ACC112 (cell line): ENCODE results near the gene CALU.
A peak's percentile ranks its signal among the peaks of the same experiment; 100 is the strongest.

Experiments
- H2AFZ ChIP-seq: fragments of 200-600 bp; sonication (generic); one replicate; pipeline ENCODE4 v1.6.0; 2017; ENCODE audit warnings: antibody characterized with exemption, low read length; ENCODE audit not compliant: unreplicated experiment
- H3K27ac ChIP-seq: fragments of 200-600 bp; sonication (generic); 2 replicates; pipeline ENCODE4 v1.5.1; 2014; ENCODE audit warnings: low read depth, mild to moderate bottlenecking, antibody characterized with exemption, low read length, moderate library complexity
- H3K27me3 ChIP-seq: fragments of 200-600 bp; sonication (generic); 2 replicates; pipeline ENCODE4 v1.6.1; 2014; ENCODE audit warnings: mild to moderate bottlenecking, antibody characterized with exemption, low read length, moderate library complexity, mixed read lengths; ENCODE audit not compliant: insufficient read depth
- H3K36me3 ChIP-seq: fragments of 200-600 bp; sonication (generic); 2 replicates; pipeline ENCODE4 v1.6.1; 2016; ENCODE audit warnings: mild to moderate bottlenecking, antibody characterized with exemption, low read length, moderate library complexity, mixed read lengths; ENCODE audit not compliant: insufficient read depth
- H3K4me1 ChIP-seq: fragments of 200-600 bp; sonication (generic); one replicate; pipeline ENCODE4 v1.6.1; 2016; ENCODE audit warnings: low read length, mixed read lengths; ENCODE audit not compliant: insufficient read depth, unreplicated experiment, control insufficient read depth
- H3K4me3 ChIP-seq: fragments of 200-600 bp; sonication (generic); 2 replicates; pipeline ENCODE4 v1.5.1; 2014; ENCODE audit warnings: mild to moderate bottlenecking, low read depth, low read length
- H3K79me2 ChIP-seq: fragments of 200-600 bp; sonication (generic); one replicate; pipeline ENCODE4 v1.6.0; 2016; ENCODE audit warnings: low read length; ENCODE audit not compliant: control insufficient read depth, unreplicated experiment, insufficient read depth

Gene CALU

DNA sequence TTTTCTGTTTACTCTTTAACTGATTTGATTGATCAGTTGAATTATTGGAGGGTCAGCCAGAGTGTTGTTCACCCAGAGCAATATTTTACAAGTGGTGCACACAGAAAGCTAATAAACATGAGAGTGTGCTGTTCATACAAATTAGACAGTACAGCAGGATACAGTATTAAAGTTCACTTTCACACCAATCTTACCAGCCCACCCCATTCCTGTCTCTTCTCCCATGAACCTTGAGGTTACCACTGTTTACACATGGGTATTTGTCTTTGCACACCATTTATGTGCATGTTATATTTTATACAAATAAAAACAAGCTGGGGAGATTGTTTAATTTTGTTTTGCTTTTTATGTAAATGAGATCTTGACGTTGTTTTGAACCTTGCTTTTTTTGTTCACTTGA is 6.5 kb downstream of the CALU start:
- H3K4me1 ChIP-seq = peaks cover 60% of the 10 kb centered on the region

DNA sequence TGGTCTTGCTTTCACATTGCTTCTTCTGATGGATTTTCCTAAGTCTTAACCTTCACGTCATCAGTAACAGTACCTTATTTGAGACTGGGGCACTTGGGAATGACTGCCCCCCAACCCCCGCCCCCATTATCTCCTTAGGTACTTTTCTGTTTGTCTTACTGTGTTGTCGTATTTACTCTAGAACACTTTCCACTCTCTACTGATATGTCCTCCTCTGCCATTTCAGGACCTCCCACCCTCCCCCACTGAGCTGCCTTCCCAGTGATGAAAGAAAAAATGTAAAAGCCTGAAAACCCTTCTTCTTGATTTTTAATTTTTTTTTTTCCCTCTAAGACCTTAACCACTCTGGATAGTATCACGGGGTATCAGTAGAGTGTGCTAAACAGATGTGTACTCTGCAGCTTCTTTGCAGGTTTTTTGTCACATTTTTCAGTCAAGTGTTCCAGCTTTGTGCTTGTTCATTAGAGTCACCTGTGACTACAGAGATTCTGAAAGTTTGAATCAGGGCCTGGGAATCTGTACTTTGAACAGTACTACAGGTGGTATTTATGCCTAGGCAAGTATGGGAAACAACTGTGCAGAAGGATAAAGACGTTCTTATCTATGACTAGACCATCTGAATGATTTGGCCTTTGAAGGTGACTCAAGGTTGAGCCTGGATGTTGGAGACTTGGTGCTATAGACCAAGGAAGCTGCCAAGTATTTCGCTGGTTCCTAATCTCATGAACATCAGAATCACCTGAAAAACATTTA is 8.3 kb downstream of the CALU start:
- Histone ChIP-seq H2AFZ (no peak overlapping the region), H3K36me3 (peaks cover 46% of the 10 kb centered on the region)

More for the DNA sequence above, 6.5 kb downstream of the CALU start:
- H3K36me3 ChIP-seq = peaks cover 38% of the 10 kb centered on the region
- H3K79me2 ChIP-seq = peaks cover 98% of the 10 kb centered on the region
- no peak overlapping the region for H3K4me3 ChIP-seq
- H3K27me3 ChIP-seq = no peaks in the 10 kb centered on the region
- no peak overlapping the region for H2AFZ ChIP-seq
- H3K27ac ChIP-seq = no peak overlapping the region

DNA sequence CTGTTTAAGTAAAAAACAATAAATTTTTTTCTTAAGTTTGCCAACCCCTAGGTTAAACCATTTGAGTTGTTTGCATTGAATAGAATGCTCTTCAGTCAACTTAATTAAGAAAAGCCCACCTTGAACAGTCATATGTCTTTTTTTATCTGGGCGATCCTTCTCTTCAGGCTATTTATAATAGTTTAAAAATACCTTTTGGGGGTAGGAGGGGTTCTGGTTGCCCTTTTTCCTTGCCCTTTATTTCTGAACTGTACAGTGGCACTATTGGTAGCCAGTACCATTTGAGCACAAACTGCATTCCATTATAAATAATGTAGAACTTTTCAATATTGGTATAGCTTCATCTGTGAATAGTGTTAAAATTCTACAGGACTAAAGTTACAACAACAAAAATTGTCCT is 13.1 kb downstream of the CALU start:
- Histone ChIP-seq H3K4me3 (no peak overlapping the region), H3K36me3 (peaks cover 65% of the 10 kb centered on the region), H2AFZ (no peak overlapping the region), H3K4me1 (peaks cover 32% of the 10 kb centered on the region), H3K79me2 (peaks cover 88% of the 10 kb centered on the region), H3K27ac (no peak overlapping the region), H3K27me3 (no peaks in the 10 kb centered on the region)

More for the DNA sequence above, 8.3 kb downstream of the CALU start:
- Histone ChIP-seq H3K27ac (no peak overlapping the region), H3K4me3 (no peak overlapping the region), H3K27me3 (no peaks in the 10 kb centered on the region), H3K4me1 (peaks cover 45% of the 10 kb centered on the region), H3K79me2 (peaks cover 96% of the 10 kb centered on the region)

DNA sequence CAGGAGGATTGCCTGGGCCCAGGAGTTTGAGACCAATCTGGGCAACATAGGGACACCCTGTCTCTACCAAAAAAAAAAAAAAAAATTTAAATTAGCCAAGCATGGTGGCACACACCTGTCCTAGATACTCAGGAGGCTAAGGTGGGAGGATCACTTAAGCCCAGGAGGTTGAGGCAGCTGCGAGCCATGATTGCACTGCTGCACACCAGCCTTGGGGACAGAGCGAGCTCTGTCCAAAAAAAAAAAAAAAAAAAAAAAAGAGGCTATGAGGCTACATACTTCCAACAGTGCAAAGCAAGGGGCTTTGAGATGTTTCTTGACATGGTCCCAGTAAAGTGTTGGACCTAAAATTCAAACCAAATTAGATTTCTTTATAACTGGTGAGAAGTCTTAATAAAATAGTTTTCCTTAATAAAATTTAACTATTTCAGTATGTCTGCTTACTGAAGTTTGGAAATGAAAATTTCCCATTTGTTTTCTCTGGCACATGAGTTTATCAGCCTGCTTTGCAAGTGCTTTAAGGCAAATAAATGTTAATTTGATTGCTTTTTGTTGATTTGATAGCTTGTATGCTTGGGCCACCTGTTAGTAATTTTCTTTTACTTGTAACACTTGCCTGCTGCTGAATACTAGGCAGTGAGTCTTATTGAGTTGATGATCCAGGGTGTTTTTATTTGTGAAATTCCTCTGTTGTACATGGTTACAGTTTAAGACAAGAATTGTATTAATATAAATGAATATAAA is 16.1 kb downstream of the CALU start:
- Histone ChIP-seq H3K36me3 (peaks cover 67% of the 10 kb centered on the region), H3K79me2 (peaks cover 84% of the 10 kb centered on the region), H3K27ac (peak overlapping the region; percentile 79)

DNA sequence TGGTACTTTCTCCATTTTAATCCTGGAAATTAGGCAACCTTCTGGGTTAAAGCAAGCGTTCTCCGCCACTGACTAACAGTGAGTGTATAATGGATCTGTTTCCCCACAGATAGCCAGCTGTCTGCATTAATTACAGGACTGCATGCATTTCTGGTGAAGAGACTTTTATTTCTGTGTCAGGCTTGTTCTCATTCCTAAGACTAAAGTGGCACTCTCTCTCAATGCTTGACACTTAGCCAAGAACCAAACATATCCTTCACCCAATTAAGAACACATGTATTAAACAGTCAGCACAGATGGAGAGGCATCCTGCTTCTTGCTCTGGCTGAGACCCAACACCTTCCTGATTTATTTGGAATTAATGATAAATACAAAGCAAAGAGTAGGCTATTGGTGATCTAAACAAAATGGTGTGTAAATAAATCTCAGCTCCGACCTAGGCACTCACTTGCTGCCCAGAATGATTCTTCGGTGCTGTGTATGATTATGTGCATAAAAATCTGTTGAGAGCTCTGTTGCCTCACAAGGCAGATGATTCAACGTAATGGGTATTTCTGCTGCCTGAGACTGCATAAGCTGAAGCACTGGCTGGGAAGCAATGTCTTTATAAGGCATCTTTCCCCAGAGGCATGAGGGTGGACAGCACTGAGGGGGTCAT is 16.8 kb downstream of the CALU start:
- Histone ChIP-seq H3K4me1 (peaks cover 22% of the 10 kb centered on the region), H3K79me2 (peaks cover 77% of the 10 kb centered on the region), H3K27me3 (no peaks in the 10 kb centered on the region), H3K27ac (peak overlapping the region; percentile 79), H3K36me3 (peaks cover 63% of the 10 kb centered on the region), H3K4me3 (no peak overlapping the region), H2AFZ (no peak overlapping the region)

More for the DNA sequence above, 16.1 kb downstream of the CALU start:
- Histone ChIP-seq H2AFZ (no peak overlapping the region), H3K4me1 (peaks cover 22% of the 10 kb centered on the region), H3K4me3 (no peak overlapping the region), H3K27me3 (no peaks in the 10 kb centered on the region)

DNA sequence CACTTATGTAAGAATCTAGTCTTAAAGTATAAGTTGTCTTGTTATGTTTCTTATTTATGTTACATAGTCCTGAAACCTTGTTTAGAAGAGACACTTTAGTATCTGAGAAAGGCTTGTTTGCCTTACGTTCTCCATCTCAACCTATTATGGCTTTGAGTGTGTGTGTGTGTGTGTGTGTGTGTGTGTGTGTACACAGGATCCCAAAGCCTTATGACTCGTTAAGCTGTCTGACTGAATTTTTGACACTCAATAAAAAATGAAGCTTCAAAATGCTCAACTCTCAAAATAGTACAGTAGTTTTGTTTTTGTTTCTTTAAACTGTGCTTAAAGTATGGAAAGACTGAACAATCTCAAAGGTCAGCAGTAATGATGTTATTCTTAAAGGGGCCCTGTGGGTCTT is 18.0 kb downstream of the CALU start:
- H3K36me3 ChIP-seq = peaks cover 67% of the 10 kb centered on the region
- H3K4me1 ChIP-seq = peaks cover 22% of the 10 kb centered on the region
- peaks cover 74% of the 10 kb centered on the region for H3K79me2 ChIP-seq
- no peak overlapping the region for H2AFZ ChIP-seq
- no peak overlapping the region for H3K4me3 ChIP-seq
- H3K27ac ChIP-seq = peak overlapping the region; percentile 79
- H3K27me3 ChIP-seq = no peaks in the 10 kb centered on the region

DNA sequence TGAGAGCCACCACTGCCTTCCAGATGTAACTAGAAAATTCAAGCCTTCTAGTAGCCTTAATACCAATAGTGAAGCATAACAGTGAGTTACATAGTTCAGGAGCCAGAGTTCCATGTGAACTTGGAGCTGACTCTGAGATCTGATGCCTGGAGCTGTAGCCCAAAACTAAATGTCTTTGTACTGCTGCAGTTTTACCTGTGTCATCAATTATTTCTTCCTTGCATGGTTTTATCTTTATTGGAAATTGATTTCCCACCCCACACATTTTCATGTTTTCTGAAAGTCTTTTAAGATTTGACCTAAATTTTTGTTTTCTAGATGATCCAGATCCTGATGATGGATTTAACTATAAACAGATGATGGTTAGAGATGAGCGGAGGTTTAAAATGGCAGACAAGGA is 19.4 kb downstream of the CALU start:
- Histone ChIP-seq H3K79me2 (peaks cover 64% of the 10 kb centered on the region), H3K27me3 (no peaks in the 10 kb centered on the region), H3K27ac (no peak overlapping the region), H3K4me1 (peaks cover 22% of the 10 kb centered on the region), H3K36me3 (peaks cover 62% of the 10 kb centered on the region), H3K4me3 (no peak overlapping the region), H2AFZ (no peak overlapping the region)

DNA sequence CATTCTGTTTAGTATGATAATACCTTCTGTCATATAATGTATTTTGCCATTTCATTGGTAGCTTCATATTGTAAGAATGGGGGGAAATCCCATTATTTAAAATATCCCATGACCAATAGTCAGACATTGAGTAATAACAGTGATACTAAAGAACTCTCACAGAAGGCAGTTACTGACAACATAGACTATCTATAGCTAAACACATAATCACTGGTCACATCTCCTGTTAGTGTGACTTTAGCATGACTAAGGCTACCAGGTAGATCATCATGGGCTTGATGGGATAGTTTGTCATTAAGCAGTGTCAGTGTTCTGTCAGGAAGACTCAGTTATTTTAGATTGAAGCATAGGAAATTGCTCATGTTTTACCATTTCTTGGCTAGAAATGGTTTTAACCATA is 20.1 kb downstream of the CALU start:
- Histone ChIP-seq H2AFZ (no peak overlapping the region), H3K4me3 (no peak overlapping the region), H3K79me2 (peaks cover 60% of the 10 kb centered on the region), H3K27ac (peak overlapping the region; percentile 11; the same call in 1 of the 2 replicates), H3K36me3 (peaks cover 60% of the 10 kb centered on the region), H3K4me1 (peaks cover 22% of the 10 kb centered on the region), H3K27me3 (no peaks in the 10 kb centered on the region)

DNA sequence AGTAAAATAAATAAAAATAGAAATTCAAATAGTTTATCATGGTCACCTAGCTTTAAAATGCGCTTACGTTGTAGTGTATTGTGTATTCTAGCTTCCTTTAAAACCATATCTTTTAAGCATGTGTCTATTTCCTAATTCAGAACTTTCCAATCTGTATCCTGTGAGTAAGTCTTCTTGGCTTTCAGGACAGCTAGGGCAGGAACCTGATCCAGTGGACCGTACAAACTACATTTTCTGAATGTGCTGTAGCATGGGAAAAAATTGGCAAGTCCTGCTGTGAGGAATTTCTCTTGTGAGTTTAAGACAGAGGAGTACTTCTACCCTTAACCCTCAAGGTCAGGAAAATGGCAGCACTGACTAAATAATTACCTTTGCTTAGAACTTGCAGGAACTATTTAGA is 24.4 kb downstream of the CALU start:
- H3K79me2 ChIP-seq = peaks cover 30% of the 10 kb centered on the region
- H3K4me1 ChIP-seq = no peaks in the 10 kb centered on the region
- H3K27ac ChIP-seq = no peak overlapping the region
- H3K36me3 ChIP-seq = peaks cover 68% of the 10 kb centered on the region
- no peak overlapping the region for H3K4me3 ChIP-seq
- H3K27me3 ChIP-seq = no peaks in the 10 kb centered on the region
- H2AFZ ChIP-seq = no peak overlapping the region

DNA sequence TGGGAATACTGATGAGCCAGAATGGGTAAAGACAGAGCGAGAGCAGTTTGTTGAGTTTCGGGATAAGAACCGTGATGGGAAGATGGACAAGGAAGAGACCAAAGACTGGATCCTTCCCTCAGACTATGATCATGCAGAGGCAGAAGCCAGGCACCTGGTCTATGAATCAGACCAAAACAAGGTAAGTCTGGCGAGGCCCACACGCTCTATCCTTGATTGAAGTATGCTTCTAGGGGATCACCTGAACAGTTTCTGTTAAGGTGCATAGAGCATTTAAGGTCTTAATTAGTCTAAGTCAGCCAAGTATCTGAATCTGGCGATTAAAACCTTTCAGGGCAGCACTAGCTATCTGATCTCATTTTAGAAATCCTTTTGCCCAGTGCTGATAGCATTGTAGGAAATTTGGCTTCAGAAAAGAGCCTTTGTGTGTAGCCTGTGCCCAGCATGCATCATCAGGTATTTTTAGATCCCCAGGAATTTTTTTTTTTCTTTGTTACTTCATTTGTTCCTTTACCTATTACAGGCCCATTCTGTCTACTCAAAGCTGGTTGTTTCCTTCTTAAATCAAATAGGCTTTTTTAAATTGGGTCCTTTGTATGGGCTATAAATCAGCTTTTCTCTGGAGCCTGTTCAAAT is 28.4 kb downstream of the CALU start:
- peaks cover 9% of the 10 kb centered on the region for H3K79me2 ChIP-seq
- H3K36me3 ChIP-seq = peaks cover 75% of the 10 kb centered on the region
- H3K27me3 ChIP-seq = no peaks in the 10 kb centered on the region
- H3K4me1 ChIP-seq = no peaks in the 10 kb centered on the region
- H3K4me3 ChIP-seq = no peak overlapping the region
- H2AFZ ChIP-seq = no peak overlapping the region
- no peak overlapping the region for H3K27ac ChIP-seq
